HepG2 (cell line): ENCODE measurements around the gene PITX3. TPM values are rescaled to one million over a fixed set of nuclear protein-coding genes. Genes with fewer than 3 reads are reported as not detected.

Source experiments
- ATAC-seq: fragments of 200-7000 bp; cut with Tn5 transposase; 3 replicates; pipeline ENCODE4 v1.9.1; 2020; ENCODE audit warnings: mild to moderate bottlenecking, moderate library complexity
- BruUV-seq: library from RNA; stranded (reverse); fragments of 400-500 nt; replicated peaks from 2 replicates; lab custom pipeline; 2021; lab: Mats Ljungman, UMichigan
- CTCF ChIA-PET: fragments of 300-600 bp; formaldehyde crosslinking; extraction: SDS; loops from one replicate; lab custom pipeline; 2021; ENCODE audit warnings: low total read pairs, inconsistent platforms, low intra/inter-chr PET ratio; lab: Yijun Ruan, JAX
- POLR2A ChIA-PET: fragments of 350-600 bp; sonication (Branson Sonifier 250); formaldehyde crosslinking; loops from one replicate; lab custom pipeline; 2020; ENCODE audit warnings: antibody characterized with exemption, inconsistent platforms; lab: Yijun Ruan, JAX
- DNase-seq: peaks from one replicate; pipeline ENCODE4 v3.0.0-alpha.2; 2015; ENCODE audit warnings: low spot score
- FAIRE-seq: peaks from 3 replicates; lab custom pipeline; 2011; peaks lifted over from hg19 to GRCh38; lab: Jason Lieb, UNC
- H2AFZ ChIP-seq: one replicate; pipeline ENCODE4 v1.6.1; 2011; ENCODE audit warnings: low read length, inconsistent platforms
- H3K27ac ChIP-seq: fragments of 300-600 bp; 3 replicates; pipeline ENCODE4 v1.8.0; 2011; ENCODE audit warnings: mixed run types, mild to moderate bottlenecking, mixed read lengths, low read length, inconsistent platforms; ENCODE audit not compliant: insufficient read depth; ENCODE audit errors: extremely low read length
- H3K27me3 ChIP-seq, 2 experiments: fragments of 200-600 bp in 1 of 2; 2 replicates in 1 of 2; 3 replicates in 1 of 2; pipeline versions ENCODE4 v1.6.0 to v1.8.0; 2011; ENCODE audit warnings: low read length in 2 of 2, mild to moderate bottlenecking in 2 of 2, moderate library complexity in 2 of 2, inconsistent platforms in 1 of 2; ENCODE audit not compliant: insufficient read depth in 2 of 2, control insufficient read depth in 1 of 2
- H3K36me3 ChIP-seq, 2 experiments: fragments of 200-600 bp in 1 of 2; replicated peaks in 1 of 2; 2 replicates in 1 of 2; 3 replicates in 1 of 2; pipeline versions ENCODE4 v1.5.1 to v1.8.0; 2011; ENCODE audit warnings: low read length in 2 of 2, inconsistent platforms in 1 of 2; ENCODE audit not compliant: insufficient read depth in 2 of 2, control insufficient read depth in 1 of 2
- H3K4me1 ChIP-seq: 2 replicates; pipeline ENCODE4 v1.5.1; 2012; ENCODE audit warnings: low read length, inconsistent platforms; ENCODE audit not compliant: insufficient read depth
- H3K4me2 ChIP-seq: 2 replicates; pipeline ENCODE4 v1.6.0; 2011; ENCODE audit warnings: low read depth, low read length, inconsistent platforms
- H3K4me3 ChIP-seq, 3 experiments: fragments of 200-600 bp in 1 of 3; sonication (generic), shearing (Covaris generic) in 1 of 3; replicated peaks in 1 of 3; 2 replicates each; pipeline ENCODE4 v1.5.1; 2011 to 2016; ENCODE audit warnings: low read length in 3 of 3, inconsistent platforms in 2 of 3, low read depth in 2 of 3, mild to moderate bottlenecking in 2 of 3, control low read depth in 1 of 3, mixed read lengths in 1 of 3; ENCODE audit not compliant: insufficient read depth in 1 of 3
- H3K79me2 ChIP-seq: one replicate; pipeline ENCODE4 v1.6.1; 2011; ENCODE audit warnings: low read length, inconsistent platforms; ENCODE audit not compliant: insufficient read depth
- H3K9ac ChIP-seq: 2 replicates; pipeline ENCODE4 v1.6.0; 2011; ENCODE audit warnings: mild to moderate bottlenecking, low read depth, low read length, inconsistent platforms; ENCODE audit not compliant: insufficient read depth
- H3K9me3 ChIP-seq: 2 replicates; pipeline ENCODE4 v1.5.1; 2012; ENCODE audit warnings: mild to moderate bottlenecking, low read length
- H4K20me1 ChIP-seq: 2 replicates; pipeline ENCODE4 v1.6.0; 2011; ENCODE audit warnings: inconsistent platforms, mild to moderate bottlenecking, low read length, moderate library complexity; ENCODE audit not compliant: insufficient read depth
- ESRRA ChIP-seq: sonication (generic); formaldehyde crosslinking; IDR thresholded peaks from 2 replicates; pipeline ENCODE4 v1.5.1; 2020; ENCODE audit warnings: mild to moderate bottlenecking, low read depth, missing genetic modification reagents
- HMG20A ChIP-seq: IDR thresholded peaks from 2 replicates; pipeline ENCODE4 v1.6.1; 2016; ENCODE audit warnings: borderline replicate concordance
- MTA1 ChIP-seq: sonication (generic); formaldehyde crosslinking; IDR thresholded peaks from 2 replicates; pipeline ENCODE4 v1.4.0; 2020; ENCODE audit warnings: missing genetic modification reagents, mild to moderate bottlenecking, borderline replicate concordance
- MYC ChIP-seq: sonication (generic); formaldehyde crosslinking; IDR thresholded peaks from 2 replicates; pipeline ENCODE4 v1.9.0; 2021; ENCODE audit warnings: missing genetic modification reagents, borderline replicate concordance
- SKI ChIP-seq: fragments of 450-650 bp; IDR thresholded peaks from one replicate; pipeline ENCODE4 v1.6.1; 2018; ENCODE audit warnings: mild to moderate bottlenecking; ENCODE audit not compliant: partially characterized antibody
- ZMAT3 ChIP-seq: sonication (generic); formaldehyde crosslinking; conservative IDR thresholded peaks from 2 replicates; pipeline ENCODE4 v1.7.0; 2021; ENCODE audit warnings: missing genetic modification reagents
- ZNF546 ChIP-seq: sonication (generic); formaldehyde crosslinking; conservative IDR thresholded peaks from 2 replicates; pipeline ENCODE4 v1.8.1; 2023; ENCODE audit warnings: mild to moderate bottlenecking, missing genetic modification reagents
- ZNF841 ChIP-seq: sonication (generic); formaldehyde crosslinking; IDR thresholded peaks from 2 replicates; pipeline ENCODE4 v1.8.1; 2023; ENCODE audit warnings: missing genetic modification reagents, borderline replicate concordance
- in situ Hi-C: cut with HindIII; loops from 2 replicates; pipeline ENCODE4 v1.10.0; 2017; ENCODE audit warnings: low pct_unique_long_range_greater_than_20kb; ENCODE audit not compliant: extremely low pct_ligation_motif_present
- intact Hi-C: fragments of 100-400 bp; cut with micrococcal nuclease; formaldehyde crosslinking; loops from one replicate; pipeline ENCODE4 v1.10.0; 2022; ENCODE audit not compliant: unreplicated experiment
- polyA plus RNA-seq, 8 experiments: library from polyadenylated mRNA; depleted of rRNA in 3 of 8; stranded (reverse) in 7 of 8; unstranded in 1 of 8; fragments of >200 nt; fragmentation: Illumina TruSeq in 4 of 8; extraction: Trizol in 4 of 8; gene quantifications; 2 replicates each; pipeline versions ENCODE4 v1.2.1 to v1.2.3, GENCODE V29; 2011 to 2016; ENCODE audit warnings: low read depth in 4 of 8, missing spikeins in 1 of 8, mixed read lengths in 1 of 8; ENCODE audit not compliant: insufficient read depth in 1 of 8
- total RNA-seq, 5 experiments: library from RNA; depleted of rRNA; stranded (reverse); fragments of >200 nt; fragmentation: Illumina TruSeq; extraction: Trizol; gene quantifications; 2 replicates each; pipeline ENCODE4 v1.2.3, GENCODE V29; 2016; ENCODE audit warnings: low read depth in 1 of 5
- TF ChIP-seq, protein P1 (sequence below): sonication (generic); formaldehyde crosslinking; IDR thresholded peaks from 2 replicates; pipeline ENCODE4 v1.5.0; 2020; ENCODE audit warnings: missing genetic modification reagents, mild to moderate bottlenecking, borderline replicate concordance
- TF ChIP-seq, protein P2 (sequence below): sonication (generic); formaldehyde crosslinking; IDR thresholded peaks from 2 replicates; pipeline ENCODE4 v1.4.0; 2020; ENCODE audit warnings: missing genetic modification reagents, borderline replicate concordance
- TF ChIP-seq, protein P3 (sequence below): IDR thresholded peaks from 2 replicates; pipeline ENCODE4 v1.6.1; 2016; ENCODE audit warnings: missing compliant biosample characterization, missing genetic modification reagents, borderline replicate concordance
- TF ChIP-seq, protein P4 (sequence below): sonication (generic); formaldehyde crosslinking; IDR thresholded peaks from 2 replicates; pipeline ENCODE4 v1.4.0; 2020; ENCODE audit warnings: missing genetic modification reagents, borderline replicate concordance

Gene PITX3
- total and polyA plus RNA-seq, 2 of the 13 experiments (the other 11 are each of a cell fraction or from before 2014, with no cell fraction given) = not detected

DNA sequence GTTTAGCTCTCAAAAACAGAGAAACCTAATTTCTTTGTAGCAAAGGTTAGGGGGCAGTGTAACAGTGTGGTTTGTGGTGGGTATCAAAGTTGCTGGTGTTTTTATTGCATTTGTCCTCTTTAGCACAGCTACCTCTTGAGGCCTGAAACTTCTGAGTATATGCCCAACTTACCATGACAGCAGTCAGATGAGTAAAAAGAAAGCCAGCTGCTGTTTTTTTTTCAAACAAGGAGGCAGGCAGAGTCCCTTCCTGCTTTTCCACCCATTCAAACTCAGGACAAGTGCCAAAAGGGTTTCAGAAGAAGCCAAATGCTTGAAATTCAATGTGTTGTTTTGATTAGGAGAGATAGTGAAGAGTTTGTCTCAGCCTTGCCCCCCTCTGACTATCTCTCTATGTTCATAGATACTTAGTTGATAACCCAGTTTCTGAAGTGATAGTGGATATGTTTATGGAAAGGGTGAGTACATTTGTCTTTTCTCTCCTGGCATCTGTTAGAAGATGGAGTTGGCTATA lies 27.1 kb upstream of the PITX3 start:
- ChIA-PET POLR2A (no interaction called here), CTCF (no interaction called here)
- intact Hi-C loops (no loop called here), in situ Hi-C loops (no loop called here)
- Histone ChIP-seq H3K4me2 (no peak overlapping the region), H3K27me3 (no peaks in the 10 kb centered on the region), H3K27ac (no peak overlapping the region), H3K9me3 (no peaks in the 10 kb centered on the region), H3K4me1 (peaks cover 9% of the 10 kb centered on the region), H3K79me2 (peaks cover 32% of the 10 kb centered on the region), H4K20me1 (peaks cover 7% of the 10 kb centered on the region; the same call in 1 of the 2 replicates), H3K36me3 (peaks cover 0 to 18% of the 10 kb centered on the region in 2 experiments; a peak in 4 of 5 replicates), H2AFZ (no peak overlapping the region), H3K4me3 (no peak overlapping the region), H3K9ac (no peak overlapping the region)
- FAIRE-seq = no peak
- BruUV-seq = no TSS peak
- ATAC-seq = no peak
- DNase-seq = no peak
- TF ChIP-seq ZNF546 (CRISPR knock-in tag) (no peak), MYC (CRISPR knock-in tag) (no peak), ZMAT3 (no peak), SKI (no peak), MTA1 (CRISPR knock-in tag) (no peak), ESRRA (CRISPR knock-in tag) (no peak), HMG20A (no peak), ZNF841 (no peak)
- TF ChIP-seq, protein P1, sequence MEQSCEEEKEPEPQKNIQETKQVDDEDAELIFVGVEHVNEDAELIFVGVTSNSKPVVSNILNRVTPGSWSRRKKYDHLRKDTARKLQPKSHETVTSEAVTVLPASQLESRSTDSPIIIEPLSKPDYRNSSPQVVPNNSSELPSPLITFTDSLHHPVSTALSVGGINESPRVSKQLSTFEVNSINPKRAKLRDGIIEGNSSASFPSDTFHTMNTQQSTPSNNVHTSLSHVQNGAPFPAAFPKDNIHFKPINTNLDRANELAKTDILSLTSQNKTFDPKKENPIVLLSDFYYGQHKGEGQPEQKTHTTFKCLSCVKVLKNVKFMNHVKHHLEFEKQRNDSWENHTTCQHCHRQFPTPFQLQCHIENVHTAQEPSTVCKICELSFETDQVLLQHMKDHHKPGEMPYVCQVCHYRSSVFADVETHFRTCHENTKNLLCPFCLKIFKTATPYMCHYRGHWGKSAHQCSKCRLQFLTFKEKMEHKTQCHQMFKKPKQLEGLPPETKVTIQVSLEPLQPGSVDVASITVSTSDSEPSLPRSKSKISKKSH = no peak
- TF ChIP-seq, protein P2, sequence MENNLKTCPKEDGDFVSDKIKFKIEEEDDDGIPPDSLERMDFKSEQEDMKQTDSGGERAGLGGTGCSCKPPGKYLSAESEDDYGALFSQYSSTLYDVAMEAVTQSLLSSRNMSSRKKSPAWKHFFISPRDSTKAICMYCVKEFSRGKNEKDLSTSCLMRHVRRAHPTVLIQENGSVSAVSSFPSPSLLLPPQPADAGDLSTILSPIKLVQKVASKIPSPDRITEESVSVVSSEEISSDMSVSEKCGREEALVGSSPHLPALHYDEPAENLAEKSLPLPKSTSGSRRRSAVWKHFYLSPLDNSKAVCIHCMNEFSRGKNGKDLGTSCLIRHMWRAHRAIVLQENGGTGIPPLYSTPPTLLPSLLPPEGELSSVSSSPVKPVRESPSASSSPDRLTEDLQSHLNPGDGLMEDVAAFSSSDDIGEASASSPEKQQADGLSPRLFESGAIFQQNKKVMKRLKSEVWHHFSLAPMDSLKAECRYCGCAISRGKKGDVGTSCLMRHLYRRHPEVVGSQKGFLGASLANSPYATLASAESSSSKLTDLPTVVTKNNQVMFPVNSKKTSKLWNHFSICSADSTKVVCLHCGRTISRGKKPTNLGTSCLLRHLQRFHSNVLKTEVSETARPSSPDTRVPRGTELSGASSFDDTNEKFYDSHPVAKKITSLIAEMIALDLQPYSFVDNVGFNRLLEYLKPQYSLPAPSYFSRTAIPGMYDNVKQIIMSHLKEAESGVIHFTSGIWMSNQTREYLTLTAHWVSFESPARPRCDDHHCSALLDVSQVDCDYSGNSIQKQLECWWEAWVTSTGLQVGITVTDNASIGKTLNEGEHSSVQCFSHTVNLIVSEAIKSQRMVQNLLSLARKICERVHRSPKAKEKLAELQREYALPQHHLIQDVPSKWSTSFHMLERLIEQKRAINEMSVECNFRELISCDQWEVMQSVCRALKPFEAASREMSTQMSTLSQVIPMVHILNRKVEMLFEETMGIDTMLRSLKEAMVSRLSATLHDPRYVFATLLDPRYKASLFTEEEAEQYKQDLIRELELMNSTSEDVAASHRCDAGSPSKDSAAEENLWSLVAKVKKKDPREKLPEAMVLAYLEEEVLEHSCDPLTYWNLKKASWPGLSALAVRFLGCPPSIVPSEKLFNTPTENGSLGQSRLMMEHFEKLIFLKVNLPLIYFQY (CRISPR knock-in tag) = no peak
- TF ChIP-seq, protein P3, sequence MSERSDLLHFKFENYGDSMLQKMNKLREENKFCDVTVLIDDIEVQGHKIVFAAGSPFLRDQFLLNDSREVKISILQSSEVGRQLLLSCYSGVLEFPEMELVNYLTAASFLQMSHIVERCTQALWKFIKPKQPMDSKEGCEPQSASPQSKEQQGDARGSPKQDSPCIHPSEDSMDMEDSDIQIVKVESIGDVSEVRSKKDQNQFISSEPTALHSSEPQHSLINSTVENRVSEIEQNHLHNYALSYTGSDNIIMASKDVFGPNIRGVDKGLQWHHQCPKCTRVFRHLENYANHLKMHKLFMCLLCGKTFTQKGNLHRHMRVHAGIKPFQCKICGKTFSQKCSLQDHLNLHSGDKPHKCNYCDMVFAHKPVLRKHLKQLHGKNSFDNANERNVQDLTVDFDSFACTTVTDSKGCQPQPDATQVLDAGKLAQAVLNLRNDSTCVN = no peak
- TF ChIP-seq, protein P4, sequence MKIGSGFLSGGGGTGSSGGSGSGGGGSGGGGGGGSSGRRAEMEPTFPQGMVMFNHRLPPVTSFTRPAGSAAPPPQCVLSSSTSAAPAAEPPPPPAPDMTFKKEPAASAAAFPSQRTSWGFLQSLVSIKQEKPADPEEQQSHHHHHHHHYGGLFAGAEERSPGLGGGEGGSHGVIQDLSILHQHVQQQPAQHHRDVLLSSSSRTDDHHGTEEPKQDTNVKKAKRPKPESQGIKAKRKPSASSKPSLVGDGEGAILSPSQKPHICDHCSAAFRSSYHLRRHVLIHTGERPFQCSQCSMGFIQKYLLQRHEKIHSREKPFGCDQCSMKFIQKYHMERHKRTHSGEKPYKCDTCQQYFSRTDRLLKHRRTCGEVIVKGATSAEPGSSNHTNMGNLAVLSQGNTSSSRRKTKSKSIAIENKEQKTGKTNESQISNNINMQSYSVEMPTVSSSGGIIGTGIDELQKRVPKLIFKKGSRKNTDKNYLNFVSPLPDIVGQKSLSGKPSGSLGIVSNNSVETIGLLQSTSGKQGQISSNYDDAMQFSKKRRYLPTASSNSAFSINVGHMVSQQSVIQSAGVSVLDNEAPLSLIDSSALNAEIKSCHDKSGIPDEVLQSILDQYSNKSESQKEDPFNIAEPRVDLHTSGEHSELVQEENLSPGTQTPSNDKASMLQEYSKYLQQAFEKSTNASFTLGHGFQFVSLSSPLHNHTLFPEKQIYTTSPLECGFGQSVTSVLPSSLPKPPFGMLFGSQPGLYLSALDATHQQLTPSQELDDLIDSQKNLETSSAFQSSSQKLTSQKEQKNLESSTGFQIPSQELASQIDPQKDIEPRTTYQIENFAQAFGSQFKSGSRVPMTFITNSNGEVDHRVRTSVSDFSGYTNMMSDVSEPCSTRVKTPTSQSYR (CRISPR knock-in tag) = no peak
